ENCODE results near the gene ARHGAP21. TPM values are rescaled to one million over a fixed set of nuclear protein-coding genes. Genes with fewer than 3 reads are reported as not detected.

Gene ARHGAP21
- polyA plus RNA-seq, 1 experiment = 126 TPM

DNA sequence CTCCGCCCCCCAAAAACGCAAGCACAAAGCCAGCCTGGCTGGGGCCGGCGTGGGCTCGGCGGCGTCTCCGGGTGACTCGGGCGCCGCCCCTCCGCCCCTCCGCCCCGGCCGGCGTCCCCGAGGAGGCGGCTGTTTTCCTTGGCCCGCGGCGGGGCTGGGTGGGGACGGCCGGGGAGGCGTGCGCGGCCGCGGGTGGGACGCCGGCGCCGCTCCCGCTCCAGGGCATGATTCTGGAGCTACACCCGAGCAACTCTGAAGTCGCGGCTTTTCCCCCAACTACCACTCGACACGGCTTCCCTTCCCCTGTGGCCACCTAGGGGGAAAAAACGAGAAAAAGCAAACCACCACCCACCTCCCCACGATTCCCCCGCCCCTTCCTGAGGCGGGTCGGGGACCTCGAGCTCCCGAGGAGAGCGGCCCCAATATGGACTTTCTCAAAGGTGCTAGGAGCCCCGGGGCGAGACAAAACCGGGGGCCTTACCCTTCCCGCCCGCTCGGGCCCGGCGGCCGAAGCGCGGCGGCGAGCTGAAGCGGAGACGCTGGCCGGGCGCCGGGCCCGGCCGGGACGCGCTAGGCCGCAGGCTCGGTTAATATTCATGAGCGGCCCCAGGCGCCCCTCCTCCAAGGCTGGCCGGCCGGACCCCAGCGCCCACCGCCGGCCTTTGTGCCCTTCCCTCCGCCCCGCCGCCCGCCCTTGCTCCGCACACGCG, 856 bp downstream of the ARHGAP21 start:
- POLR2A ChIA-PET = interaction anchor here (0.6 to 1.3 kb wide), 4 partner anchors 115 to 294 kb away, joined by 3 to 7 read pairs (median 4); partner anchors contain the start of gene THNSL1
- peak overlapping the region; percentile 84 for H3K27ac ChIP-seq (ENCODE audit: low read depth, low read length)
- H3K4me3 ChIP-seq (ENCODE audit: low read depth, low read length) = peak overlapping the region; percentile 81
- CTCF ChIA-PET = interaction anchor here (0.5 to 1.0 kb wide), 4 partner anchors 17 to 131 kb away, joined by 3 read pairs; no protein-coding TSS in a partner anchor
- H3K9me3 ChIP-seq (ENCODE audit: control insufficient read depth, insufficient read depth, low read length) = no peaks in the 10 kb centered on the region; the same call in 1 of the 2 replicates
- no peak for DNase-seq (ENCODE audit: low read depth, low spot score)
- TF ChIP-seq, protein P1, sequence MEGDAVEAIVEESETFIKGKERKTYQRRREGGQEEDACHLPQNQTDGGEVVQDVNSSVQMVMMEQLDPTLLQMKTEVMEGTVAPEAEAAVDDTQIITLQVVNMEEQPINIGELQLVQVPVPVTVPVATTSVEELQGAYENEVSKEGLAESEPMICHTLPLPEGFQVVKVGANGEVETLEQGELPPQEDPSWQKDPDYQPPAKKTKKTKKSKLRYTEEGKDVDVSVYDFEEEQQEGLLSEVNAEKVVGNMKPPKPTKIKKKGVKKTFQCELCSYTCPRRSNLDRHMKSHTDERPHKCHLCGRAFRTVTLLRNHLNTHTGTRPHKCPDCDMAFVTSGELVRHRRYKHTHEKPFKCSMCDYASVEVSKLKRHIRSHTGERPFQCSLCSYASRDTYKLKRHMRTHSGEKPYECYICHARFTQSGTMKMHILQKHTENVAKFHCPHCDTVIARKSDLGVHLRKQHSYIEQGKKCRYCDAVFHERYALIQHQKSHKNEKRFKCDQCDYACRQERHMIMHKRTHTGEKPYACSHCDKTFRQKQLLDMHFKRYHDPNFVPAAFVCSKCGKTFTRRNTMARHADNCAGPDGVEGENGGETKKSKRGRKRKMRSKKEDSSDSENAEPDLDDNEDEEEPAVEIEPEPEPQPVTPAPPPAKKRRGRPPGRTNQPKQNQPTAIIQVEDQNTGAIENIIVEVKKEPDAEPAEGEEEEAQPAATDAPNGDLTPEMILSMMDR (IDR thresholded peaks at IDR 0.05; ENCODE audit: low read depth, low read length) = 0 out of 2 replicates have a peak, but pooled peaks have one; percentile 1
- no peaks in the 10 kb centered on the region for H3K27me3 ChIP-seq (ENCODE audit: control insufficient read depth, insufficient read depth, low read length)

DNA sequence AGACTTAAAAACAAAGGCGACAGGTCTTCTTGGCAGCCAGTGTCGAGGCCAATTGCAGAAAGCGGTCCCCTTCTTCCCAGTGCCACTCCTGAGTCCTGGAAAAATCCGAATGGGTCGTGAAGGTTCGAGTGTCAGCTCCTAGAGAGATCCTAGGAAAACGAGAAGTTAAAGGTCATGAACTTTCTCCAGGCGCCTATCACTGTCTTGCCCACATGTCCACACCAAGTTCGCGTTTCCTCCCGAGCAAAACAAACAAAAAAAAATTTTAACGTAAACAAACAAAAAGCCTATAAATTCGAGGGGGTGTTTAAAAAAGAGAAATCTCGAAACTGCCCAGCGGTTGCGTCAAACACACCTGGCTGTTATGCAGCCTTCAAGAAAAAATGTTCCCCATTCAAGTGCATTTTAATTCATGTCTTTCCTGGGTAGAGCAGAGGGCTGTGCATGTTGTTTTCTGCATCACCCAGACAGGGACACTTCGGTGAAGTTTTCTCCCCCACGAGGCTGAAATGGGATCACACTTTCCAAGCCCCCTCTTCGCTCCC, 1.5 kb downstream of the ARHGAP21 start:
- Histone ChIP-seq H3K27me3 (ENCODE audit: control insufficient read depth, insufficient read depth, low read length) (no peaks in the 10 kb centered on the region), H3K4me3 (ENCODE audit: low read depth, low read length) (peak overlapping the region; percentile 81), H3K9me3 (ENCODE audit: control insufficient read depth, insufficient read depth, low read length) (no peaks in the 10 kb centered on the region; the same call in 1 of the 2 replicates), H3K27ac (ENCODE audit: low read depth, low read length) (peak overlapping the region; percentile 1)
- ChIA-PET CTCF (interaction anchor here (1.0 to 1.8 kb wide), 2 partner anchors 80 to 359 kb away, joined by 3 to 6 read pairs; no protein-coding TSS in a partner anchor), POLR2A (interaction anchor here (0.6 to 1.0 kb wide), 3 partner anchors 116 to 294 kb away, joined by 3 to 7 read pairs (median 3); partner anchors contain the start of gene THNSL1)
- DNase-seq (ENCODE audit: low read depth, low spot score) = no peak
- TF ChIP-seq, protein P1 (IDR thresholded peaks at IDR 0.05; ENCODE audit: low read depth, low read length) = no peak

DNA sequence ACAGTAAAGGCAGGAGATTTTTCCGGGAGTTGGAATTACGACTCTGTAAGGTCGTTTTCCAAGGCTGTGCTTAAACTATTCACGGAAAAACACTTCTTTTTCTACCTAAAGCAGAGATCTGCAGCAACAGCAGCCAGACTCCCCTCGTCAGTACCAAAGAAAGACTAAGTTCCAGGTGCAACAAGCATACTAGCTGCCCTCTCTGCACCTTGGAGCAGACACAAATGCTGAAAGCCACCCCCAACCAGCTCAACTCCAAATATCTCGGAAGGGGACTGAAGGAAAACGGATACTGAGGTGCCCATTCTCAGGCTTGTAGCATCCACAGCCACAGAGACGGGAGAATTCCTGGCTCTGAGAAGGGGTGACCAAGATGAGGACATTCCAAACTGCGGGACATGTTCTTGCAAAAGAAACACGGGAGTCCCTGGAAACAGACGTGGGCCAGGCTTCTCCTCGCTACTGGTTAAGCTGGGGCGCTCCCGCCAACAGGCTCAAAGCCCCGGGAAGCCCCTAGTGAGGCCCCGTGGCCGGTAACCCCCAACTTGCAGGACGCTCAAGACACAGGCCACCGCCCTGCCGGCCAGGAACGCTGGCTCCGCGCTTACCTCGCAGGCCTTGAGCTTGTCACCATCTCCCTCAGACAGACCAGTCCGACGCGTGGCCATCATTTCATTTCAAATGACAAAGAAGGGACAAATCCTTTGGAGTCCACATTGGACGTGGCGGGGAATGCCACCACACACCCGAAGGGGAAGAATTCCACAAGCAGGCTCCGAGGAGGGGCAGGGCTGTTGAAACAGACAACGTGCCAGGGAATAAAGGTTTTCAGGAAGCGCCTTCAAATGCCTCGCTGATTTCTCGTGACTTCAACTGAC, 2.2 kb downstream of the ARHGAP21 start:
- POLR2A ChIA-PET = interaction anchor here (0.6 kb wide), 1 partner anchor 298 kb away, joined by 3 read pairs; no protein-coding TSS in a partner anchor
- H3K27me3 ChIP-seq (ENCODE audit: control insufficient read depth, insufficient read depth, low read length) = no peaks in the 10 kb centered on the region
- DNase-seq (ENCODE audit: low read depth, low spot score) = no peak
- TF ChIP-seq, protein P1 (IDR thresholded peaks at IDR 0.05; ENCODE audit: low read depth, low read length) = no peak
- peak overlapping the region; percentile 81 for H3K4me3 ChIP-seq (ENCODE audit: low read depth, low read length)
- CTCF ChIA-PET = interaction anchor here (1.0 to 1.8 kb wide), 2 partner anchors 79 to 360 kb away, joined by 3 to 6 read pairs; no protein-coding TSS in a partner anchor
- peak overlapping the region; percentile 68 for H3K27ac ChIP-seq (ENCODE audit: low read depth, low read length)
- no peaks in the 10 kb centered on the region; the same call in 1 of the 2 replicates for H3K9me3 ChIP-seq (ENCODE audit: control insufficient read depth, insufficient read depth, low read length)

DNA sequence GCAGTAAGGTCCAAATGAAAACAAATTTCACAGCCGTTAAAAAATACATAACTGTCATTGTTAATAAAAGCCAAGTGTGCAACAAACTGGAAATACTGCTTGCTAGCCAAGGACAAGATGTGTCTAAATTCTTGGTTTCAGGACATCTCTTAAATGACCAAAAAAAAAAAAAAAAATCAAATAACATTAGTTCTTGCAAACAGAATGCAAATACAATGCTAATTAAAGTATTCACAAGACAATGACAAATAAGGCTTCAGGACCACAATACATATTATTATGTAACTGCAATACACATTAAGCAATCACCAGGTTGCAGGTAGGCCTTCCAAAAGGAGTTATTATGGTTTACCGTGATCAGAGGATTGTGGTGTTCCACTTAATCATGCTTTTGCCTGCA, 3.6 kb downstream of the ARHGAP21 start:
- ChIA-PET POLR2A (no interaction called here), CTCF (no interaction called here)

More for the DNA sequence above, 3.6 kb downstream of the ARHGAP21 start:
- Histone ChIP-seq H3K27me3 (ENCODE audit: control insufficient read depth, insufficient read depth, low read length) (no peaks in the 10 kb centered on the region), H3K27ac (ENCODE audit: low read depth, low read length) (no peak overlapping the region), H3K9me3 (ENCODE audit: control insufficient read depth, insufficient read depth, low read length) (no peaks in the 10 kb centered on the region; the same call in 1 of the 2 replicates), H3K4me3 (ENCODE audit: low read depth, low read length) (peak overlapping the region; percentile 81)
- DNase-seq (ENCODE audit: low read depth, low spot score) = no peak
- TF ChIP-seq, protein P1 (IDR thresholded peaks at IDR 0.05; ENCODE audit: low read depth, low read length) = no peak

Measured in AG04450 (cell line).